HG02763 (cell line): ENCODE results near the gene OR4D1.
"Not testable (repeated sequence)": the region's sequence is repeated elsewhere in the genome, so short reads cannot be mapped to it uniquely, and the experiment has no call there.

Source experiments
- ATAC-seq: cut with Tn5 transposase; IDR thresholded peaks from one replicate; pipeline ENCODE4 v1.9.1; 2021; ENCODE audit warnings: mild to moderate bottlenecking, moderate library complexity; ENCODE audit not compliant: unreplicated experiment

OR4D1 gene

DNA sequence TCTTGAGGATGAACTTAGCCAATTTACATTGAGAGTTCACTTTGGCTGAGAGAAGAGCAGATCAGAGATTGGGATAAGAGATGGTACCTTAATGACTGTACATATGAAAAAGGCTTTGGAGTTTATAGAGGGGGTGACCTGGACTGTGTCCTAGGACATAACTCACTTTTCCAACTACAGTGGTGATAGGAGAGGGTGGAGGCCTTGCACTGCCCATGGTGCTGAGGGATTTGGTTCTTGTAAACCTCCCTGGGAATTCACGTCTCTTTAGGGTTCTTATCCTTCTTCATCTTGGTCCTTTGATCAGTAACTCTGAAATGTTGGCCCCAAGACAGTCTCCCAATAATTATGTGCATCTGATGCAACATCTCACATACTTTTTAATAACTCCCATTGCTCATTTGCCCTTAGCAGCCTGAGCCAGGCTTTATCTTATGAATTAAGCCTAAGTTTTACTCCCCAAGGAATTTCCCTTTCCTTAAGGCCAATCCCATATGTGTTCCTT is at the start of gene OR4D1:
Gene OR4D1, plus strand, starts transcription at position 455 of the 505 bp plus-strand sequence. CDS start 6,770 bp downstream, outside the sequence.
- no peak for ATAC-seq

- no peak for ATAC-seq
Measured at GRCh38 chr17:58100506-58100905, 47.7 kb upstream of the OR4D1 start.

- not testable (repeated sequence) for ATAC-seq
Measured at GRCh38 chr17:58101898-58102297, 46.3 kb upstream of the OR4D1 start.

GRCh38 chr17:58105093-58105492 is 43.1 kb upstream of the OR4D1 start:
- no peak for ATAC-seq

- ATAC-seq = no peak
Measured at GRCh38 chr17:58107306-58107705, 40.9 kb upstream of the OR4D1 start.

DNA sequence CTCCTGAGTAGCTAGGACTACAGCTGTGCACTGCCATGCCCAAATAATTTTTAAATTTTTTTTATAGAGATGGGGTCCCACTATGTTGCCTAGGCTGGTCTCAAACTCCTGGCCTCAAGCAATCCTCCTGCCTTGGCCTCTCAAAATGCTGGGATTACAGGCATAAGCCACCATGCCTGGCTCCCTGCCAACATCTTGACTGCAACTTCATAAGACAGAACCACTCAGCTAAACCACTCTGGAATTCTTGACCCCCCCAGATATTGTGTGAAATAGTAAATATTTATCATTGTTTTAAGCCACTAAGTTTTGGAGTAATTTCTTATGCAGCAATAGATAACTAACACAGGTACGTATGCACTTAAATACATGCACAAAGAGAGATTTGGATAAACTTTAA is 39.0 kb upstream of the OR4D1 start:
- no peak for ATAC-seq

DNA sequence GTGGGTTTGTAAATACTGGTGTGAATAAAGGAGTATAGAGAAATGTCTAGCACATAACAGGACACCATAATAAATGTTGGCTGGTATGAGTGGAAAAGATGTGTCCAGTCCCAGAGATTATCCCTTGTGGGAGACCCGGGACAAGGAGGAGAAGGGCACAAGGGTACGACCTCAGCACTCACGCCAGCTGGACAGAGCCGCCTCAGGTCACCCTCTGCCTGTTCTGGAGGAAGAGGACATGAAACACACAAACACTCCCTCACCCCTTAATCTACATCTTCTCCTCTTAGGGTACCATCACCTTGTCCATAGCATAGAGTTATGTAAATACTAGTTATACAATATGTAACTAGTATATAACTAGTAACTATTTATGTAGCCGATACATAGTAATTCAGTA is 38.2 kb upstream of the OR4D1 start:
- ATAC-seq = no peak

GRCh38 chr17:58111676-58112075 is 36.5 kb upstream of the OR4D1 start:
- ATAC-seq = no peak

GRCh38 chr17:58112970-58113631 is 35.1 kb upstream of the OR4D1 start:
- ATAC-seq = no peak

DNA sequence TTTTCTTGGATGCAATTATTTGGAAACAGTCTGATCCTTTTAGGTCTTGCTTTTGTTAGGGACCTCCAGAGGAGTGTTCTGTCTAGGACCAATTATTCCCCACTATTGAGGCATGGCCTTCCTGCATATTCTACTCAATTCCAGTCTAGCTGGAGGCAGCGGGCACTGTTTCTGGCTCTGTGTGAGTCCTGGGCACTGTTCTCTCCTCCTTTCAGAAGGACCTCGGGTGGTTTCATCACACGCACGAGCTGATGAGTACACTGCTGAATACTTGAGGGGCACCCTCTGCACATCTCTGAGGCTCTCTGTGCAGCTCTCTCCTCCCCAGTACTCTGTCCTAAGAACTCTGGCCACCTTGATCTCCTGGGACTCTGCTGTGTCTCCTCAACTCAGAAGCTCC is 34.2 kb upstream of the OR4D1 start:
- ATAC-seq = no peak

- ATAC-seq = no peak
Measured at GRCh38 chr17:58117382-58117781, 30.8 kb upstream of the OR4D1 start.

DNA sequence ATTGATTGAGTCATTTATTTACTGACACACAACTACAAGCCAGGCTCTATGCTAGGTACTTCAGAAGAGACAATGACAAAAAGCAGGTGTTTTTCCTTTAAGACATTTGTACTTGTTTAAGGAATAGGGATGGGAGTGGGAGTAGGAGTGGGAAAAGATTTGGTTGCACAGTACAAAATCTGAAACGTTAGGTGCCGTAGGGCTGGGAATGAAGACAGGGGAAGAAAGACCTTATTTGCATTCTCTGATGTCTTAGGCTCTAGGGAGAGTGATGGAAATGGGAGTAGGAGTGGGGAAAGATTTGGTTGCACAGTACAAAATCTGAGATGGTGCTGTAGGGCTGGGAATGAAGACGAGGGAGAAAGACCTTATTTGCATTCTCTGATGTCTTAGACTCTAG is 28.7 kb upstream of the OR4D1 start:
- no peak for ATAC-seq

GRCh38 chr17:58120195-58120822 is 27.9 kb upstream of the OR4D1 start:
- ATAC-seq = no peak

- ATAC-seq = no peak
Measured at GRCh38 chr17:58121925-58122324, 26.3 kb upstream of the OR4D1 start.

DNA sequence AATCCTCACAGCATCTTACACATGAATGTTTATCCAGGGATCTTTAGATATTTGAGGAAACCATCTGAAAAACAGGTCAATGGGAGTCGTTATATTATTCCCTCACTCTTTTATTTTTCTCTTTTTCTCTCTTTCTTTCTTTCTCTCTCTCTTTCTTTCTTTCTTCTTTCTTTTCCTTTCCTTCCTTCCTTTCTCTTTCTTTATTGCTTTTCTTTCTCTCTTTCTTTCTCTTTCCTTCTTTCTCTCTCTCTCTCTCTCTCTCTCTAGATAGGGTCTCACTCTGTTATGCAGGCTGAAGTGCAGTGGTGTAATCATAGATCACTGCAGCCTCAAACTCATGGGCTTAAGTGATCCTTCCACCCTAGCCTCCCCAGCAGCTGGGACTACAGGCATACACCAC is 20.3 kb upstream of the OR4D1 start:
- ATAC-seq = no peak

DNA sequence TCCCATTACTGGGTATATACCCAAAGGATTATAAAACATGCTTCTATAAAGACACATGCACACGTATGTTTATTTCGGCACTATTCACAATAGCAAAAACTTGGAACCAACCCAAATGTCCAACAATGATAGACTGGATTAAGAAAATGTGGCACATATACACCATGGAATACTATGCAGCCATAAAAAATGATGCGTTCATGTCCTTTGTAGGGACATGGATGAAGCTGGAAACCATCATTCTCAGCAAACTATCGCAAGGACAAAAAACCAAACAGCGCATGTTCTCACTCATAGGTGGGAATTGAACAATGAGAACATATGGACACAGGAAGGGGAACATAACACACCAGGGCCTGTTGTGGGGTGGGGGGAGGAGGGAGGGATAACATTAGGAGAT is 15.5 kb upstream of the OR4D1 start:
- ATAC-seq = not testable (repeated sequence)

GRCh38 chr17:58136669-58137279 is 11.4 kb upstream of the OR4D1 start:
- no peak for ATAC-seq

DNA sequence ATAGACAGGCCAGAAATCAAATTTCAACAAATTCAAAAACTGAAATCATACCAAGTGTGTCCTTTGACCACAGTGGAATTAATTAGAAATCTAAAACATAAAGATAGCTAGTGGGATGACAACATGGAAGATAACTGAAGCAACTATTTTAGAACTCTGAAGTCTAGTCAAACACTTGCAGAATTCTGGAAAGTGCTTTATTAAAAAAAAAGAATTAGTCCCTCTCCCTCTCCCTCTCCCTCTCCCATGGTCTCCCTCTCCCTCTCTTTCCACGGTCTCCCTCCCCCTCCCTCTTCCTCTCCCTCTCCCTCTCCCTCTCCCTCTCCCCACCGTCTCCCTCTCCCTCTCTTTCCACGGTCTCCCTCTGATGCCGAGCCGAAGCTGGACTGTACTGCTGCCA is 6.7 kb upstream of the OR4D1 start:
- no peak for ATAC-seq

- ATAC-seq = not testable (repeated sequence)
Measured at GRCh38 chr17:58143335-58143734, 4.8 kb upstream of the OR4D1 start.

DNA sequence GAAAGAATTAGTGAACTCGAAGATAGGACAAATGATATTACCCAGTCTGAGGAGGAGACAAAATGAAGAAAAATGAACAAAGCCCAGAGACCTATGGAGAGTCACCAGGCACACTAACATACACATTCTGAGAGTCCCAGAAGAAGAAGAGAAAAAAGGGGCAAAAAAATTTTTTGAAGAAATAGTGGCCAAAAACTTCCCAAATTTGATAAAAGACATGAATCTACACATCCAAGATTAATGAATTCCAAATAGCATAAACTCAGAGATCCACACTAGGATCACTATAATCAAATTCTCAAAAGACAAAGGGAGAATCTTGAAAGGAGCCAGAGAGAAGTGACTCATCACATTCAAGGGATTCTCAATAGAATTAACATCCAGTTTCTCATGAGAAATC is 3.4 kb upstream of the OR4D1 start:
- ATAC-seq = no peak

- no peak for ATAC-seq
Measured at GRCh38 chr17:58148609-58149008, 425 bp downstream of the OR4D1 start.

DNA sequence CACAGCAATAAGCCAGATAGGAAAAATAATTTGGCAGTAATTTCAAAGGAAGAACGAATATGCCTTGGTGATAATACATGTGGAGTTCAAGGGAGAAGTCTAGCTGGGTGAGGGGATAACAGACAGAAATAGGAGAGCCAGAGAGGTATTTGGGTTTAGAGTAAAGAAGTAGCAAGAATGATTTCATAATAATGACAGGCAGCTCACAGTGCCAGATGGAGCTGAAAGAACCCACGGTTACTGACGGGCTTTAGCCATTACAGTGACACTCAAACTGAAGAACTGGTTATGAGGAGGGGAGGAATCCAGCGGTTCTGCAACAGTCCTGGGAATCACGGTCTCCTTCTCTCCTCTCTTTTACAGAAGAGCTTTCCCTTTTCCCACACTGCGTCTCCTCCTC is 2.2 kb downstream of the OR4D1 start:
- no peak for ATAC-seq
